NOMO-1 (cell line): Measurements from ENCODE around the gene UVRAG.

Experiments
- DNase-seq, 2 experiments: peaks; one replicate each; lab custom pipeline; 2025; ENCODE audit not compliant: unreplicated experiment in 2 of 2; lab: John Stamatoyannopoulos, UW

Gene UVRAG

GRCh38 chr11:76156971-76157427, 342.0 kb downstream of the UVRAG start:
- no peak for DNase-seq

- no peak for DNase-seq
These were observed 342.9 kb downstream of the UVRAG start for GRCh38 chr11:76157891-76158290.

GRCh38 chr11:76158394-76159302, 343.6 kb downstream of the UVRAG start:
- no peak for DNase-seq

GRCh38 chr11:76159303-76159937, 344.4 kb downstream of the UVRAG start:
- no peak for DNase-seq

GRCh38 chr11:76159983-76160661, 345.1 kb downstream of the UVRAG start:
- DNase-seq: no peak

GRCh38 chr11:76160856-76161255, 345.8 kb downstream of the UVRAG start:
- no peak for DNase-seq

- no peak for DNase-seq
These were observed 346.4 kb downstream of the UVRAG start for GRCh38 chr11:76161261-76161961.

- DNase-seq: no peak
These were observed 347.6 kb downstream of the UVRAG start for GRCh38 chr11:76162336-76163288.

- DNase-seq: no peak
These were observed 348.4 kb downstream of the UVRAG start for GRCh38 chr11:76163289-76163880.

GRCh38 chr11:76164081-76164480, 349.1 kb downstream of the UVRAG start:
- DNase-seq: no peak

- no peak for DNase-seq
These were observed 350.1 kb downstream of the UVRAG start for GRCh38 chr11:76164861-76165751.

GRCh38 chr11:76166314-76166713, 351.3 kb downstream of the UVRAG start:
- DNase-seq: no peak

- DNase-seq: no peak
These were observed 352.6 kb downstream of the UVRAG start for GRCh38 chr11:76167590-76167989.

- DNase-seq: no peak
These were observed 354.5 kb downstream of the UVRAG start for GRCh38 chr11:76169473-76169896.

- DNase-seq: no peak
These were observed 355.5 kb downstream of the UVRAG start for GRCh38 chr11:76170468-76170867.

- no peak for DNase-seq
These were observed 357.6 kb downstream of the UVRAG start for GRCh38 chr11:76172583-76172982.

GRCh38 chr11:76173663-76174062, 358.7 kb downstream of the UVRAG start:
- DNase-seq: no peak

GRCh38 chr11:76174330-76174729, 359.3 kb downstream of the UVRAG start:
- no peak for DNase-seq
